ENCODE measurements around the gene SLC5A11.
"Not testable (repeated sequence)": the region's sequence is repeated elsewhere in the genome, so short reads cannot be mapped to it uniquely, and the experiment has no call there.

SLC5A11 gene

DNA sequence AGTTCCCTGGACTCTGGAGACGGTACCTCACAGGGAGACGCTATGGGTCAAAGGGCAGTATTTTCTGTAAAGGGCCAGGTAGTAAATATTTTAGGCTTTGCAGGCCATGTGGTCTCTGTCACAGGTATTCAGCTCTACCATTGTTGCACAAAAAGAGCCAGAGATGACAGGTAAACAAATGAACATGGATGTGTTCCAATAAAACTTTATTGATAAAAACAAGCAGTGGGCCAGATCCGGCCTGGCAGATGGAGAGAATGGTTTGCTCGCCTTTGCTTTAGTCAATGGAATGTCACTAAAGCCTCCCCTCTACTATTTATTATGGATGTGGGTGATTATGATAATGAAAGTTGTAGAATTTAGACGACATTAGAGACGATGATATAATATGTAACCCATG is 8.9 kb upstream of the SLC5A11 start:
- no peak for TF ChIP-seq ZFX (IDR thresholded peaks at IDR 0.05)
- TF ChIP-seq, protein P1, sequence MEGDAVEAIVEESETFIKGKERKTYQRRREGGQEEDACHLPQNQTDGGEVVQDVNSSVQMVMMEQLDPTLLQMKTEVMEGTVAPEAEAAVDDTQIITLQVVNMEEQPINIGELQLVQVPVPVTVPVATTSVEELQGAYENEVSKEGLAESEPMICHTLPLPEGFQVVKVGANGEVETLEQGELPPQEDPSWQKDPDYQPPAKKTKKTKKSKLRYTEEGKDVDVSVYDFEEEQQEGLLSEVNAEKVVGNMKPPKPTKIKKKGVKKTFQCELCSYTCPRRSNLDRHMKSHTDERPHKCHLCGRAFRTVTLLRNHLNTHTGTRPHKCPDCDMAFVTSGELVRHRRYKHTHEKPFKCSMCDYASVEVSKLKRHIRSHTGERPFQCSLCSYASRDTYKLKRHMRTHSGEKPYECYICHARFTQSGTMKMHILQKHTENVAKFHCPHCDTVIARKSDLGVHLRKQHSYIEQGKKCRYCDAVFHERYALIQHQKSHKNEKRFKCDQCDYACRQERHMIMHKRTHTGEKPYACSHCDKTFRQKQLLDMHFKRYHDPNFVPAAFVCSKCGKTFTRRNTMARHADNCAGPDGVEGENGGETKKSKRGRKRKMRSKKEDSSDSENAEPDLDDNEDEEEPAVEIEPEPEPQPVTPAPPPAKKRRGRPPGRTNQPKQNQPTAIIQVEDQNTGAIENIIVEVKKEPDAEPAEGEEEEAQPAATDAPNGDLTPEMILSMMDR (conservative IDR thresholded peaks at IDR 0.05): no peak

DNA sequence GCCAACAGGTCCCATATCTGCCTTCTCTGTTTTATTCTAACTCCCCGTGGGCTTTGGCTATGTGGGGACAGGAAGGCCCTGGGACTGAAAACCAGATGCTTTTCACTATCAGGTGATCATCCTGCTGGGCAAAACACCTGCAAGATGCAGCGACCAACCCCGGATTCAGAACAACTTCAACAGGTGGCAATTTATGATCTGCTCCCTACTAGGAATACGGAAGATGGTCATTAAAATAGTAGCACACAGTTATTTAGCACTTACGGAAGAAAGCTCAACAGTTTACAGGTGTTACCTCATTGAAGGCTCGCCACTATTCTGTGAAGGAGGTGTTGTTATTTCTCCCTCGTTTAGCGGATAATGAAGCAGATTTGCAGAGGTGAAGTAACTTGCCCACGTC is 7.8 kb upstream of the SLC5A11 start:
- no peak overlapping the region for H3K27ac ChIP-seq
- no peak for TF ChIP-seq ZFX (IDR thresholded peaks at IDR 0.05)
- TF ChIP-seq, protein P1 (conservative IDR thresholded peaks at IDR 0.05): no peak

More for the DNA sequence above, 8.9 kb upstream of the SLC5A11 start:
- H3K27ac ChIP-seq: no peak overlapping the region

DNA sequence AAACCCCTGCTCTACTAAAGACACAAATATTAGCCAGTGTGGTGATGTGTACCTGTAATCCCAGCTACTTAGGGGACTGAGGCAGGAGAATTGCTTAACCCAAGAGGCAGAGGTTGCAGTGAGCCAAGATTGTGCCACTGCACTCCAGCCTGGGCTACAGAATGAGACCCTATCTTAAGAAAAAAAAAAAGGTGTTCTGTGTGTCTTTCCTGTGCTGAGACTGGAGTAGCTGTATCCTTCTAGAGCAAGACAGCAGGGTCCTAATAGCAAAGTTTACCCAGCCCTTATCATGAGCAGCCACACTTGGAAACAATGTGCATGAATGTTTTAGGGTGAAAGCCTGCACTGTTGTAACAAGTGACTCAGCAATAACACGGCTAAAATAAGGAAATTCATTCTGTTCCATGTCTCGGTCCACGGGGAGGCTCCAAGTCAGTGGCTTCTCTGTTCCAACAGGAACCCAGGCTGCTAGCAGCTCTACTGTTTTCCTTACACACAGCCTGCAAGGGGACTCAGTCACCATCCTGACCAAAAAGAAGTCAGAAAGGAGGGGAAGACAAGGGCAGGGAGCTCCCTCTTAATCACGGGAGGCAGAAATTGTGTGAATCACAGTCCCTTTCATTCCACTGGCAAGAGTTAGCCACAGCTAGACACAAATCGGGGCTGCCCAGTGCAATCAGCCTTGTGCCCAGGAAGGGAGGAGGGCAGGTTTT is 7.1 kb upstream of the SLC5A11 start:
- peak overlapping the region; percentile 10 for H3K27ac ChIP-seq

DNA sequence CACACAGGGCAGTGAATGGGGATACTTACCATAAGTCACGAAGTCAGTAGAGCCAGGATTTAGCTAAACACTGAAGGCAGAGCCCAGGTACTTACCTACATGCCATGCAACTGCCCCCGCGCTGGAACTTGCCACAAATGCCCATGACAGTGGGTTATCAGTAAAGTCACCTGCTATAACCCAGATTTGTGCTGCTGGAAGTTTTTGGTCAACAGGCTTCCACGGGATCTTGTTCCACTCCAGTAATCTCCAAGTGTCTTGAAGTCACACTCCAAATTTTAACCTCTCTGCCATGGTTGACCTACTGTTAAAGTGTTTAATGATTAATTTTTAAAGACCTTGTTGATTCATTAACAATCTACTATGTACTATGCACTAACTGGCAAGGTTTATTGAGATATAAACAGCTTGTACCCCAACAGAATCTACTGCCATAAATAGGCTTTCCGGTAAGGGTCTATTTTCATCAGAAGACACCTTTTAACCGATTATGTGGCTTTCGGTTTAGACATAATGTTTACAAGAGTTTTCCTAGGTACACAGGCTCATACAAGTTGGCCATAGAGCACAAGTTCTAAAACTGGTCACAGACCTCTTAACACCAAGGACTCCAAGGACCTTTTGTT is 6.3 kb upstream of the SLC5A11 start:
- TF ChIP-seq ZFX (IDR thresholded peaks at IDR 0.05): no peak
- peak overlapping the region; percentile 10; the same call in 1 of the 2 replicates for H3K27ac ChIP-seq

More for the DNA sequence above, 7.1 kb upstream of the SLC5A11 start:
- no peak for TF ChIP-seq ZFX (IDR thresholded peaks at IDR 0.05)
- TF ChIP-seq, protein P1 (conservative IDR thresholded peaks at IDR 0.05): no peak

- H3K27ac ChIP-seq: no peak overlapping the region
- no peak for TF ChIP-seq ZFX (IDR thresholded peaks at IDR 0.05)
- TF ChIP-seq, protein P1 (conservative IDR thresholded peaks at IDR 0.05): no peak
Measured at GRCh38 chr16:24841291-24841690, 4.5 kb upstream of the SLC5A11 start.

DNA sequence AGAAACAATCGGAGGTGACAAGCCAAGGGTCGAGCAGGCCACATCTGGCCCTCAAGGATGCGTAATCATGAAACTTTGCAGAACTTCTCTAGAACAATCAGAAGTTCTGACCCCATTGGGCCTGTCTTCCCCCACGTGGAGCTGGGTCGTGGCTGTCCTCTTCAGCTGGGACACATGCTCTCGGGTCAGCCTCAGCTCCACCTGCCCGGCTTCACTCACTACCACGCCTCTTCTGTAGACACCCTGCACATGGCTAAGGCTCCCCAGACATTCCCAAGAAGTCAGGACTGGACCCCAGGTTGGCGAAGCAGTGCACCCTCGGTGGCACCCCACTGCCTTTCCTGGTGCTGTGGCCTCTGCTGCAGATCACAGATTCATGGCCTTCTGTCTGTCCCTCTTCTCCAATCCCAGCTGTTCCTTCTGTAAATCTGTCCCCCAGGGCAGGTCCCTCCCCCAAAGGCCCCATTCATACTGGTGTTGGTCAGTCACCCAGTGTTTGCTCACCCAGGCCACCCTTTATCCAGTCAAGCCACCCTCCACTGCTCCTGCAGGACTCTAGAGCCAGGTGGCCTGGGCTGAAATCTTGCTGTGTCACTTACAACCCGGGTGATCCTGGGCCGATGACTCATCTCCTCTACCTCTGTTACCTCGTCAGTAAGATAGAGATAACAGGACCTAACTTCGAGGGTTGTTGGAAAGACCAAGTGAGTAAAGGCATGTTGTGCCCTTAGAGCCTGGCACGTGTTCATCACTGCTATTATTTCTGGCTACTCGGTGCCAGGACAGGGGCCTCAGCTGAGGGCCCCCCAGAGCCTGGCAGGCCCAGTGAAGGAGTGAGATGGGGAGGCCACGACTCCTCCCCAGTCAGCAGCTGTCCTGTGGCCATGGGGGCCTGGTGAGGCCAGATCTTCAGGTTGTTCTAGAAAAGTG is 1.4 kb upstream of the SLC5A11 start:
- H3K27ac ChIP-seq: no peak overlapping the region

GRCh38 chr16:24845031-24845365 is 765 bp upstream of the SLC5A11 start:
- not testable (repeated sequence) for H3K27ac ChIP-seq

More for the DNA sequence above, 1.4 kb upstream of the SLC5A11 start:
- no peak for TF ChIP-seq ZFX (IDR thresholded peaks at IDR 0.05)
- TF ChIP-seq, protein P1 (conservative IDR thresholded peaks at IDR 0.05): no peak
